ENCODE measurements around the gene SGMS1.

DNA sequence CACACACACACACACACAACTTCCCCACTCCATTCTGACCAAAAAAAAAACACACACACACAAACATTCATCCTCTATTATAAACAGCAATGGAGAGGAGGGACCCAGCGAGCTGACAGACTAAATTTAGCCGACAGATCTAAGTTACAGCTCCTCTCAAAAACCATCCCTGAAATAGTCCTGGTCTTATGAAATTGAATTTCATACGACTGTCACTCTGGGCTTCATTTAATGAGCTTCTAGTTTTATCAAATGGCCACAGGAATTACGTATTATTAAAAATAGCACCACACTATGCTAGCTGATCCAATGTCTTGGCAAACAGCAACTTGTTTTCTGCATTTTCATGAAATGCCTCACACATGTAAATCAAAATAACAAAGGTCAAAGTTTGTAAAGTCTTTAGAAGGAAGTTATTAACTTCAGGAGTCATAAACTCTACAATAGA, 241.2 kb downstream of the SGMS1 start:
- TF ChIP-seq, protein P1, sequence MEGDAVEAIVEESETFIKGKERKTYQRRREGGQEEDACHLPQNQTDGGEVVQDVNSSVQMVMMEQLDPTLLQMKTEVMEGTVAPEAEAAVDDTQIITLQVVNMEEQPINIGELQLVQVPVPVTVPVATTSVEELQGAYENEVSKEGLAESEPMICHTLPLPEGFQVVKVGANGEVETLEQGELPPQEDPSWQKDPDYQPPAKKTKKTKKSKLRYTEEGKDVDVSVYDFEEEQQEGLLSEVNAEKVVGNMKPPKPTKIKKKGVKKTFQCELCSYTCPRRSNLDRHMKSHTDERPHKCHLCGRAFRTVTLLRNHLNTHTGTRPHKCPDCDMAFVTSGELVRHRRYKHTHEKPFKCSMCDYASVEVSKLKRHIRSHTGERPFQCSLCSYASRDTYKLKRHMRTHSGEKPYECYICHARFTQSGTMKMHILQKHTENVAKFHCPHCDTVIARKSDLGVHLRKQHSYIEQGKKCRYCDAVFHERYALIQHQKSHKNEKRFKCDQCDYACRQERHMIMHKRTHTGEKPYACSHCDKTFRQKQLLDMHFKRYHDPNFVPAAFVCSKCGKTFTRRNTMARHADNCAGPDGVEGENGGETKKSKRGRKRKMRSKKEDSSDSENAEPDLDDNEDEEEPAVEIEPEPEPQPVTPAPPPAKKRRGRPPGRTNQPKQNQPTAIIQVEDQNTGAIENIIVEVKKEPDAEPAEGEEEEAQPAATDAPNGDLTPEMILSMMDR (IDR thresholded peaks at IDR 0.05): no peak
- TF ChIP-seq ZFX (IDR thresholded peaks at IDR 0.05; ENCODE audit: borderline replicate concordance): no peak
